IMR-90 (cell line): Measurements from ENCODE around the gene RUFY4. TPM values are rescaled to one million over a fixed set of nuclear protein-coding genes. Genes with fewer than 3 reads are reported as not detected.

Experiments used
- ATAC-seq: fragments of 200-7000 bp; cut with Tn5 transposase; 2 replicates; pipeline ENCODE4 v1.9.1; 2020; ENCODE audit warnings: low read depth, mild to moderate bottlenecking, moderate library complexity
- BruUV-seq: library from RNA; stranded (reverse); fragments of 400-500 nt; replicated peaks from 2 replicates; lab custom pipeline; 2021; lab: Mats Ljungman, UMichigan
- CTCF ChIA-PET: fragments of 300-600 bp; formaldehyde crosslinking; extraction: SDS; loops from one replicate; lab custom pipeline; 2021; ENCODE audit warnings: antibody characterized with exemption; lab: Yijun Ruan, JAX
- POLR2A ChIA-PET: fragments of 300-600 bp; sonication (Branson Sonifier 250); formaldehyde crosslinking; loops from one replicate; lab custom pipeline; 2022; ENCODE audit warnings: antibody characterized with exemption; ENCODE audit not compliant: unreplicated experiment; lab: Charles Lee
- DNase-seq: peaks from one replicate; pipeline ENCODE4 v3.0.0; 2013
- H2AFZ ChIP-seq: replicated peaks from 2 replicates; pipeline ENCODE3; 2013; ENCODE audit warnings: low read length, mild to moderate bottlenecking; ENCODE audit not compliant: poor library complexity
- H2AK5ac ChIP-seq: 2 replicates; pipeline ENCODE4 v1.6.1; 2013; ENCODE audit warnings: low read depth, low read length, inconsistent platforms
- H2AK9ac ChIP-seq: replicated peaks from 2 replicates; pipeline ENCODE3; 2013; ENCODE audit warnings: mild to moderate bottlenecking, low read depth, low read length, moderate library complexity; ENCODE audit not compliant: poor library complexity
- H2BK120ac ChIP-seq: 2 replicates; pipeline ENCODE4 v1.6.1; 2013; ENCODE audit warnings: low read depth, low read length, inconsistent platforms
- H2BK15ac ChIP-seq: 3 replicates; pipeline ENCODE4 v1.6.1; 2013; ENCODE audit warnings: low read depth, low read length, inconsistent platforms
- H2BK20ac ChIP-seq: 2 replicates; pipeline ENCODE4 v1.6.1; 2013; ENCODE audit warnings: low read depth, mild to moderate bottlenecking, inconsistent platforms, low read length, moderate library complexity
- H2BK5ac ChIP-seq: 2 replicates; pipeline ENCODE4 v1.6.1; 2013; ENCODE audit warnings: mild to moderate bottlenecking, low read depth, low read length, inconsistent platforms; ENCODE audit not compliant: poor library complexity, severe bottlenecking
- H3K14ac ChIP-seq: replicated peaks from 2 replicates; pipeline ENCODE4 v1.6.1; 2013; ENCODE audit warnings: low read depth, low read length, inconsistent platforms
- H3K18ac ChIP-seq: 2 replicates; pipeline ENCODE4 v1.6.1; 2013; ENCODE audit warnings: low read depth, low read length, control low read depth
- H3K23ac ChIP-seq: 2 replicates; pipeline ENCODE4 v1.6.1; 2013; ENCODE audit warnings: low read depth, low read length, inconsistent platforms
- H3K27ac ChIP-seq: 2 replicates; pipeline ENCODE4 v1.5.1; 2013; ENCODE audit warnings: mild to moderate bottlenecking, control low read depth, low read length; ENCODE audit not compliant: insufficient read depth
- H3K27me3 ChIP-seq: 2 replicates; pipeline ENCODE4 v1.6.1; 2013; ENCODE audit warnings: low read length; ENCODE audit not compliant: control insufficient read depth, insufficient read depth
- H3K36me3 ChIP-seq: 2 replicates; pipeline ENCODE4 v1.6.1; 2013; ENCODE audit warnings: low read length, mixed read lengths; ENCODE audit not compliant: control insufficient read depth, insufficient read depth
- H3K4ac ChIP-seq: 2 replicates; pipeline ENCODE4 v1.6.1; 2013; ENCODE audit warnings: low read depth, low read length, inconsistent platforms
- H3K4me1 ChIP-seq: 2 replicates; pipeline ENCODE4 v1.6.1; 2013; ENCODE audit warnings: low read length, mixed read lengths; ENCODE audit not compliant: control insufficient read depth, insufficient read depth
- H3K4me2 ChIP-seq: 2 replicates; pipeline ENCODE4 v1.6.1; 2013; ENCODE audit warnings: low read depth, mild to moderate bottlenecking, control low read depth, low read length, moderate library complexity
- H3K4me3 ChIP-seq: 2 replicates; pipeline ENCODE4 v1.5.1; 2013; ENCODE audit warnings: low read depth, mild to moderate bottlenecking, control low read depth, low read length, moderate library complexity; ENCODE audit not compliant: insufficient read depth
- H3K56ac ChIP-seq: 2 replicates; pipeline ENCODE4 v1.6.1; 2013; ENCODE audit warnings: low read length, inconsistent platforms; ENCODE audit not compliant: insufficient read depth; ENCODE audit errors: extremely low read depth
- H3K79me1 ChIP-seq, 2 experiments: 2 replicates each; pipeline ENCODE4 v1.6.1; 2013; ENCODE audit warnings: low read length in 2 of 2, inconsistent platforms in 1 of 2, low read depth in 1 of 2
- H3K9ac ChIP-seq: 2 replicates; pipeline ENCODE4 v1.6.1; 2013; ENCODE audit warnings: low read depth, low read length, control low read depth
- H3K9me1 ChIP-seq: 2 replicates; pipeline ENCODE4 v1.6.1; 2013; ENCODE audit warnings: low read length, inconsistent platforms; ENCODE audit not compliant: insufficient read depth
- H3K9me3 ChIP-seq: 2 replicates; pipeline ENCODE4 v1.6.1; 2013; ENCODE audit warnings: low read length; ENCODE audit not compliant: control insufficient read depth, insufficient read depth
- H4K20me1 ChIP-seq: 2 replicates; pipeline ENCODE4 v1.6.1; 2013; ENCODE audit warnings: low read length, inconsistent platforms; ENCODE audit not compliant: insufficient read depth
- H4K5ac ChIP-seq: 2 replicates; pipeline ENCODE4 v1.6.1; 2013; ENCODE audit warnings: mild to moderate bottlenecking, low read depth, low read length, control low read depth
- H4K8ac ChIP-seq, 2 experiments: 2 replicates each; pipeline ENCODE4 v1.6.1; 2013; ENCODE audit warnings: low read depth in 2 of 2, low read length in 2 of 2, control low read depth in 1 of 2, inconsistent platforms in 1 of 2
- H4K91ac ChIP-seq: 2 replicates; pipeline ENCODE4 v1.6.1; 2013; ENCODE audit warnings: low read depth, low read length, inconsistent platforms; ENCODE audit not compliant: insufficient read depth
- BHLHE40 ChIP-seq: fragments of 150-350 bp; IDR thresholded peaks from 2 replicates; pipeline ENCODE4 v1.6.1; 2016; ENCODE audit warnings: mild to moderate bottlenecking, low read depth, low read length
- CEBPB ChIP-seq: IDR thresholded peaks from 2 replicates; pipeline ENCODE4 v1.6.1; 2012; ENCODE audit warnings: low read depth, low read length, improper control_type of control experiment
- CHD1 ChIP-seq: IDR thresholded peaks from 2 replicates; pipeline ENCODE4 v1.6.1; 2012; ENCODE audit warnings: low read depth, low read length, improper control_type of control experiment
- FOS ChIP-seq: fragments of 150-350 bp; IDR thresholded peaks from 2 replicates; pipeline ENCODE4 v1.6.1; 2016; ENCODE audit warnings: low read depth, low read length
- MAFK ChIP-seq: IDR thresholded peaks from 2 replicates; pipeline ENCODE4 v1.6.1; 2012; ENCODE audit warnings: low read depth, low read length, improper control_type of control experiment
- MAZ ChIP-seq: IDR thresholded peaks from 2 replicates; pipeline ENCODE4 v1.6.1; 2012; ENCODE audit warnings: low read depth, mild to moderate bottlenecking, low read length, improper control_type of control experiment, moderate library complexity, borderline replicate concordance
- MXI1 ChIP-seq: IDR thresholded peaks from 2 replicates; pipeline ENCODE4 v1.6.1; 2012; ENCODE audit warnings: low read depth, mild to moderate bottlenecking, low read length, moderate library complexity, borderline replicate concordance
- NFE2L2 ChIP-seq: fragments of 150-350 bp; IDR thresholded peaks from 2 replicates; pipeline ENCODE4 v1.6.1; 2016; ENCODE audit warnings: low read depth, mild to moderate bottlenecking, low read length
- POLR2A ChIP-seq: IDR thresholded peaks from 2 replicates; pipeline ENCODE4 v1.6.1; 2012; ENCODE audit warnings: mild to moderate bottlenecking, low read depth, low read length
- RAD21 ChIP-seq: IDR thresholded peaks from 2 replicates; pipeline ENCODE4 v1.6.1; 2012; ENCODE audit warnings: low read length, improper control_type of control experiment
- RCOR1 ChIP-seq: IDR thresholded peaks from 2 replicates; pipeline ENCODE4 v1.6.1; 2012; ENCODE audit warnings: mild to moderate bottlenecking, low read length, improper control_type of control experiment; ENCODE audit not compliant: insufficient replicate concordance
- RFX5 ChIP-seq: IDR thresholded peaks from 2 replicates; pipeline ENCODE4 v1.8.0; 2012; ENCODE audit warnings: low read depth, mild to moderate bottlenecking, low read length, moderate library complexity
- SMC3 ChIP-seq: fragments of 150-350 bp; IDR thresholded peaks from 2 replicates; pipeline ENCODE4 v1.6.1; 2016; ENCODE audit warnings: low read depth, mild to moderate bottlenecking, antibody characterized with exemption, low read length, moderate library complexity
- WGBS, 2 experiments: methylation state at CpG; one replicate each; pipeline versions ENCODE4 v1.1.5 to v1.1.7; 2013; ENCODE audit warnings: missing lambda C conversion rate in 2 of 2; ENCODE audit not compliant: insufficient read length in 1 of 2; ENCODE audit errors: extremely low coverage in 2 of 2; 5-methylcytosine and 5-hydroxymethylcytosine counted together
- dilution Hi-C: fragments of 300-500 bp; cut with HindIII; formaldehyde crosslinking; loops from one replicate; pipeline ENCODE4 v1.14.3; 2018; ENCODE audit warnings: low sequenced_read_pairs; ENCODE audit not compliant: unreplicated experiment
- in situ Hi-C: fragments of 300-500 bp; cut with MboI; formaldehyde crosslinking; loops from 3 replicates; pipeline ENCODE4 v1.14.3; 2019; ENCODE audit warnings: low sequenced_read_pairs, inconsistent platforms, mixed read lengths
- intact Hi-C: fragments of 100-400 bp; cut with micrococcal nuclease; formaldehyde crosslinking; loops from 2 replicates; pipeline ENCODE4 v1.10.0; 2022
- polyA plus RNA-seq, 3 experiments: library from polyadenylated mRNA; depleted of rRNA; stranded (reverse); fragments of >200 nt; gene quantifications; 2 replicates each; pipeline ENCODE4 v1.2.3, GENCODE V29; 2012; ENCODE audit warnings: low replicate concordance in 1 of 3
- total RNA-seq: library from RNA; depleted of rRNA; stranded (reverse); fragments of >200 nt; gene quantifications from 2 replicates; pipeline ENCODE4 v1.2.3, GENCODE V29; 2012
- TF ChIP-seq, protein P1 (sequence below): fragments of 150-350 bp; IDR thresholded peaks from 2 replicates; pipeline ENCODE4 v1.6.1; 2016; ENCODE audit warnings: low read depth, mild to moderate bottlenecking, low read length, moderate library complexity, borderline replicate concordance
- TF ChIP-seq, protein P2 (sequence below): fragments of 150-350 bp; IDR thresholded peaks from 2 replicates; pipeline ENCODE4 v1.6.1; 2017; ENCODE audit warnings: mild to moderate bottlenecking, antibody characterized with exemption, low read length, low read depth
- TF ChIP-seq, protein P3 (sequence below): conservative IDR thresholded peaks from 2 replicates; pipeline ENCODE4 v1.5.1; 2012; ENCODE audit warnings: mild to moderate bottlenecking, low read depth, low read length, improper control_type of control experiment

RUFY4 gene
- total and polyA plus RNA-seq, 2 of the 4 experiments (the other 2 are of a cell fraction) = not detected

DNA sequence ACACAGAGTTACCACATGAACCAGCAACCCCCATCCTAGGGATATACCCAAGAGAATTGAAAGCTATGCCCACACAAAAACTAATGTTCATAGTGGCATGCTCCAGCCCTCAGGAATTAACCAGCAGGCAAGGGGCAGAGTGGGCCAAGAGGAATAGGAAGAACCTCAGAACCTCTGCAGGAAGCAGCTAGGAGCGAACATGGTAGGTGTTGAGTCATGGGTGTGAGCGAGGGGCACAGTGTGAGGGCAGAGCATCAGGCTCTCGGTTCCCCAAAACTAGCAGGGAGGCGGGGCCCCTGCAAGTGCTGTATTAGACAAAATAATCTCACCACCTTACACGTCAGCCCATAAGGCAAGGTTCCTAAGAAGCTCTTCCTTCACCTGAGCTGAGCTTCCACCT, 5.6 kb upstream of the RUFY4 start:
- Histone ChIP-seq H3K23ac (no peak overlapping the region), H4K8ac (no peak overlapping the region), H3K9ac (no peak overlapping the region), H2AFZ (no peak overlapping the region), H3K4me1 (no peaks in the 10 kb centered on the region), H3K4me2 (no peak overlapping the region), H3K36me3 (no peaks in the 10 kb centered on the region), H3K4me3 (no peak overlapping the region), H4K5ac (no peak overlapping the region), H4K20me1 (0 out of 2 replicates have a peak, but pooled peaks cover under 1% of the 10 kb centered on the region), H3K56ac (no peak overlapping the region), H3K9me1 (no peaks in the 10 kb centered on the region), H3K79me1 (no peaks in the 10 kb centered on the region), H3K27ac (no peak overlapping the region), H2AK5ac (no peak overlapping the region), H2BK15ac (no peak overlapping the region), H3K18ac (no peak overlapping the region), H3K4ac (no peak overlapping the region), H3K9me3 (no peaks in the 10 kb centered on the region), H2BK5ac (no peak overlapping the region), H2BK20ac (no peak overlapping the region), H4K91ac (no peak overlapping the region), H2AK9ac (no peak overlapping the region), H3K27me3 (peaks cover 74% of the 10 kb centered on the region), H2BK120ac (no peak overlapping the region), H3K14ac (no peak overlapping the region)
- TF ChIP-seq, protein P1, sequence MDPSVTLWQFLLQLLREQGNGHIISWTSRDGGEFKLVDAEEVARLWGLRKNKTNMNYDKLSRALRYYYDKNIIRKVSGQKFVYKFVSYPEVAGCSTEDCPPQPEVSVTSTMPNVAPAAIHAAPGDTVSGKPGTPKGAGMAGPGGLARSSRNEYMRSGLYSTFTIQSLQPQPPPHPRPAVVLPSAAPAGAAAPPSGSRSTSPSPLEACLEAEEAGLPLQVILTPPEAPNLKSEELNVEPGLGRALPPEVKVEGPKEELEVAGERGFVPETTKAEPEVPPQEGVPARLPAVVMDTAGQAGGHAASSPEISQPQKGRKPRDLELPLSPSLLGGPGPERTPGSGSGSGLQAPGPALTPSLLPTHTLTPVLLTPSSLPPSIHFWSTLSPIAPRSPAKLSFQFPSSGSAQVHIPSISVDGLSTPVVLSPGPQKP = no peak
- no peak for TF ChIP-seq RFX5
- TF ChIP-seq MAFK = no peak
- no peak for TF ChIP-seq POLR2A
- TF ChIP-seq MXI1 = no peak
- no peak for TF ChIP-seq CEBPB
- no peak for TF ChIP-seq RCOR1
- no peak for TF ChIP-seq SMC3
- TF ChIP-seq BHLHE40 = no peak
- no peak for TF ChIP-seq NFE2L2
- TF ChIP-seq RAD21 = no peak
- TF ChIP-seq MAZ = no peak
- TF ChIP-seq, protein P2, sequence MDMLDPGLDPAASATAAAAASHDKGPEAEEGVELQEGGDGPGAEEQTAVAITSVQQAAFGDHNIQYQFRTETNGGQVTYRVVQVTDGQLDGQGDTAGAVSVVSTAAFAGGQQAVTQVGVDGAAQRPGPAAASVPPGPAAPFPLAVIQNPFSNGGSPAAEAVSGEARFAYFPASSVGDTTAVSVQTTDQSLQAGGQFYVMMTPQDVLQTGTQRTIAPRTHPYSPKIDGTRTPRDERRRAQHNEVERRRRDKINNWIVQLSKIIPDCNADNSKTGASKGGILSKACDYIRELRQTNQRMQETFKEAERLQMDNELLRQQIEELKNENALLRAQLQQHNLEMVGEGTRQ = no peak
- no peak for TF ChIP-seq FOS
- no peak for TF ChIP-seq CHD1
- TF ChIP-seq, protein P3, sequence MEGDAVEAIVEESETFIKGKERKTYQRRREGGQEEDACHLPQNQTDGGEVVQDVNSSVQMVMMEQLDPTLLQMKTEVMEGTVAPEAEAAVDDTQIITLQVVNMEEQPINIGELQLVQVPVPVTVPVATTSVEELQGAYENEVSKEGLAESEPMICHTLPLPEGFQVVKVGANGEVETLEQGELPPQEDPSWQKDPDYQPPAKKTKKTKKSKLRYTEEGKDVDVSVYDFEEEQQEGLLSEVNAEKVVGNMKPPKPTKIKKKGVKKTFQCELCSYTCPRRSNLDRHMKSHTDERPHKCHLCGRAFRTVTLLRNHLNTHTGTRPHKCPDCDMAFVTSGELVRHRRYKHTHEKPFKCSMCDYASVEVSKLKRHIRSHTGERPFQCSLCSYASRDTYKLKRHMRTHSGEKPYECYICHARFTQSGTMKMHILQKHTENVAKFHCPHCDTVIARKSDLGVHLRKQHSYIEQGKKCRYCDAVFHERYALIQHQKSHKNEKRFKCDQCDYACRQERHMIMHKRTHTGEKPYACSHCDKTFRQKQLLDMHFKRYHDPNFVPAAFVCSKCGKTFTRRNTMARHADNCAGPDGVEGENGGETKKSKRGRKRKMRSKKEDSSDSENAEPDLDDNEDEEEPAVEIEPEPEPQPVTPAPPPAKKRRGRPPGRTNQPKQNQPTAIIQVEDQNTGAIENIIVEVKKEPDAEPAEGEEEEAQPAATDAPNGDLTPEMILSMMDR = no peak
- ChIA-PET CTCF (no interaction called here), POLR2A (no interaction called here)
- WGBS, 2 experiments = 80% methylated on average over 2 of the region's 5 CpGs; no CpG with 5 or more reads in 1 of the 2 experiments
- dilution Hi-C loops = no loop called here
- DNase-seq (no peak), ATAC-seq (no peak)
- intact Hi-C loops = no loop called here
- no TSS peak for BruUV-seq
- in situ Hi-C loops = no loop called here
